ENCODE measurements around the gene PDF. TPM values are rescaled to one million over a fixed set of nuclear protein-coding genes. Genes with fewer than 3 reads are reported as not detected.
"Not testable (repeated sequence)": the region's sequence is repeated elsewhere in the genome, so short reads cannot be mapped to it uniquely, and the experiment has no call there.

The PDF gene
- total RNA-seq, 4 donors from 2014 or later, result 17.7 to 20.1 (median 18.1) TPM

- 61 to 73% methylated on average over 1 of the region's 1 CpG for WGBS, 2 donors
- DNase-seq (ENCODE audit: low spot score in 2 of 2), result no peak
- TF ChIP-seq POLR2A (IDR thresholded peaks at IDR 0.05), result no peak
- TF ChIP-seq CTCF (IDR thresholded peaks at IDR 0.05), result no peak
- intact Hi-C loops (cut with DNase I; ENCODE audit: low total_unique reads), result no loop called here
- no peak overlapping the region for H3K4me3 ChIP-seq (ENCODE audit: low read depth, poor library complexity, severe bottlenecking)
Observed at GRCh38 chr16:69294051-69294450, 36.3 kb downstream of the PDF start.

- intact Hi-C loops (cut with DNase I; ENCODE audit: low total_unique reads), result no loop called here
- 43 to 54% methylated on average over 3 of the region's 3 CpGs for WGBS, 2 donors
Observed at GRCh38 chr16:69293401-69293800, 37.0 kb downstream of the PDF start.

GRCh38 chr16:69291657-69292056 lies 38.7 kb downstream of the PDF start:
- 93 to 94% methylated on average over 9 of the region's 9 CpGs for WGBS, 2 donors
- DNase-seq (ENCODE audit: low spot score in 2 of 2); H3K4me3 ChIP-seq (ENCODE audit: low read depth, poor library complexity, severe bottlenecking); intact Hi-C loops (cut with DNase I; ENCODE audit: low total_unique reads): not testable (repeated sequence)

More at GRCh38 chr16:69293401-69293800, 37.0 kb downstream of the PDF start:
- no peak for DNase-seq (ENCODE audit: low spot score in 2 of 2)
- no peak for TF ChIP-seq POLR2A (IDR thresholded peaks at IDR 0.05)
- TF ChIP-seq CTCF (IDR thresholded peaks at IDR 0.05), result no peak
- H3K4me3 ChIP-seq (ENCODE audit: low read depth, poor library complexity, severe bottlenecking), result no peak overlapping the region

GRCh38 chr16:69286941-69287713 lies 43.3 kb downstream of the PDF start:
- DNase-seq (ENCODE audit: low spot score in 2 of 2), result peak; percentile 31 to 87
- TF ChIP-seq CTCF (IDR thresholded peaks at IDR 0.05), result peak in 1 of 3 donors; percentile 44
- TF ChIP-seq POLR2A (IDR thresholded peaks at IDR 0.05), result no peak
- intact Hi-C loops (cut with DNase I; ENCODE audit: low total_unique reads), result loop anchor here (2.0 kb wide), 1 partner anchor 136 kb away; no protein-coding TSS in a partner anchor
- WGBS, 2 donors, result 64 to 69% methylated on average over 13 of the region's 13 CpGs
- H3K4me3 ChIP-seq (ENCODE audit: low read depth, poor library complexity, severe bottlenecking), result no peak overlapping the region

- H3K4me3 ChIP-seq (ENCODE audit: low read depth, poor library complexity, severe bottlenecking), result no peak overlapping the region
- no peak for TF ChIP-seq CTCF (IDR thresholded peaks at IDR 0.05)
- TF ChIP-seq POLR2A (IDR thresholded peaks at IDR 0.05), result no peak
- intact Hi-C loops (cut with DNase I; ENCODE audit: low total_unique reads), result no loop called here
- no peak for DNase-seq (ENCODE audit: low spot score in 2 of 2)
- WGBS, 2 donors, result 79 to 80% methylated on average over 4 of the region's 4 CpGs
Observed at GRCh38 chr16:69285240-69285639, 45.1 kb downstream of the PDF start.

- H3K4me3 ChIP-seq (ENCODE audit: low read depth, poor library complexity, severe bottlenecking), result no peak overlapping the region
- WGBS, 2 donors, result 87 to 94% methylated on average over 4 of the region's 4 CpGs
- intact Hi-C loops (cut with DNase I; ENCODE audit: low total_unique reads), result no loop called here
- no peak for DNase-seq (ENCODE audit: low spot score in 2 of 2)
- no peak for TF ChIP-seq POLR2A (IDR thresholded peaks at IDR 0.05)
- no peak for TF ChIP-seq CTCF (IDR thresholded peaks at IDR 0.05)
Observed at GRCh38 chr16:69283851-69284250, 46.5 kb downstream of the PDF start.
